ENCODE results near the gene SLC25A11.

The SLC25A11 gene

GRCh38 chr17:4947411-4948165 lies 7.7 kb upstream of the SLC25A11 start:
- TF ChIP-seq CTCF (IDR thresholded peaks at IDR 0.05; ENCODE audit: borderline replicate concordance, insufficient read depth, low read depth, low read length), result no peak
- H3K4me3 ChIP-seq (ENCODE audit: low read depth, low read length), result peak overlapping the region; percentile 99

- TF ChIP-seq CTCF (IDR thresholded peaks at IDR 0.05; ENCODE audit: borderline replicate concordance, insufficient read depth, low read depth, low read length), result no peak
- H3K4me3 ChIP-seq (ENCODE audit: low read depth, low read length), result peak overlapping the region; percentile 99
Observed at GRCh38 chr17:4947010-4947410, 7.2 kb upstream of the SLC25A11 start.

GRCh38 chr17:4946312-4946976 lies 6.6 kb upstream of the SLC25A11 start:
- peak overlapping the region; percentile 99 for H3K4me3 ChIP-seq (ENCODE audit: low read depth, low read length)
- TF ChIP-seq CTCF (IDR thresholded peaks at IDR 0.05; ENCODE audit: borderline replicate concordance, insufficient read depth, low read depth, low read length), result no peak

GRCh38 chr17:4945944-4946280 lies 6.1 kb upstream of the SLC25A11 start:
- H3K4me3 ChIP-seq (ENCODE audit: low read depth, low read length), result peak overlapping the region; percentile 99
- no peak for TF ChIP-seq CTCF (IDR thresholded peaks at IDR 0.05; ENCODE audit: borderline replicate concordance, insufficient read depth, low read depth, low read length)

- H3K4me3 ChIP-seq (ENCODE audit: low read depth, low read length), result peak overlapping the region; percentile 99
- TF ChIP-seq CTCF (IDR thresholded peaks at IDR 0.05; ENCODE audit: borderline replicate concordance, insufficient read depth, low read depth, low read length), result no peak
Observed at GRCh38 chr17:4945176-4945943, 5.5 kb upstream of the SLC25A11 start.

- peak overlapping the region; percentile 99 for H3K4me3 ChIP-seq (ENCODE audit: low read depth, low read length)
- no peak for TF ChIP-seq CTCF (IDR thresholded peaks at IDR 0.05; ENCODE audit: borderline replicate concordance, insufficient read depth, low read depth, low read length)
Observed at GRCh38 chr17:4944554-4945175, 4.8 kb upstream of the SLC25A11 start.

Data from GM12875 (cell line).